NCI-H2171 (cell line): ENCODE data around the gene ZNF534.
A peak's percentile ranks its signal among the peaks of the same experiment; 100 is the strongest.
"Not testable (repeated sequence)": the region's sequence is repeated elsewhere in the genome, so short reads cannot be mapped to it uniquely, and the experiment has no call there.

Source experiments
- DNase-seq: peaks from one replicate; lab custom pipeline; 2025; lab: John Stamatoyannopoulos, UW

Gene ZNF534

GRCh38 chr19:52428937-52429336 lies at the start of gene ZNF534:
Gene ZNF534 (plus strand): TSS chr19:52429148. CDS start chr19:52431475, 2,327 bp downstream.
- DNase-seq, result no peak

- DNase-seq, result no peak
These were observed 37.8 kb upstream of the ZNF534 start for GRCh38 chr19:52391135-52391534.

DNA sequence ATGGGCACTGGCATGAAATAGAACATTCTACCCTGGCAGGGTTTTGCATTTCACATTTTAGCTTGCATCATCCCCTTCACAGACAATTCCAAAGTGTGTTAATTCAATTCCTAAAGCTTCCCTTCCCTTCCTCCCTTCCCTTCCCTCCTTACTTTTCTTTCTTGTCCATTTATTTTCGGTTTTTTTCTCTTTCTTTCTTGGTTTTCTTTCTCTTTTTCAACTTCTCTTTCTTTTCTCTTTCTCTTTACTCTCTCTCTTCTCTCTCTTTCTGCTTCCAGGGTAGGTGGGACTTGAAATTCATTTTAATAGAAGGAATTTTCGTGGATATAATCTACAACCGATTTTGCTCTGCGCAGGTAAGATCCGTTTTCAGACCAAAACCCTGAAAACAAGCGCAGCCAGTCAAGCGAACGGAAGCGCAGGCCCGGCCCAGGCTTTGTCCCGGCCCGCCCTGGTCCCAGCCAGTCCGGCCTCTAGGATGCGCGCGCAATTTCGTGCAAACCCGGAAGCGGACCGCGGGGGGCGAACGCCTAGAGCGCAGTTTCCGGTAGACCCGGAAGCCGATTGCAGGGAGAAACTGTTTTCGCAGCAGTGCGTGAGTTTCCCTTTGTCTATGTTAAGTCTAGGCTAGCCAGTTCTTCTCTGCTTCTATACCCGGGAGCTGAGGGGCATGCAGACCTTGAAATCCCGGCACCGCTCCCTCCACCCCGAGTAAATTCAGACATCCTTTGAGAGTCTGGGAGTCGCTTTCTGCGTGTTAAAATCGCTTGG lies 31.5 kb upstream of the ZNF534 start, which contains the start of gene ZNF528:
ZNF528 (plus strand) TSS at position 540 of the 771 bp plus-strand sequence. CDS start 4,165 bp downstream, outside the sequence.
- peak; percentile 91 for DNase-seq

GRCh38 chr19:52398081-52398441 lies 30.9 kb upstream of the ZNF534 start:
- DNase-seq, result no peak

GRCh38 chr19:52410276-52410675 lies 18.7 kb upstream of the ZNF534 start:
- DNase-seq, result no peak

DNA sequence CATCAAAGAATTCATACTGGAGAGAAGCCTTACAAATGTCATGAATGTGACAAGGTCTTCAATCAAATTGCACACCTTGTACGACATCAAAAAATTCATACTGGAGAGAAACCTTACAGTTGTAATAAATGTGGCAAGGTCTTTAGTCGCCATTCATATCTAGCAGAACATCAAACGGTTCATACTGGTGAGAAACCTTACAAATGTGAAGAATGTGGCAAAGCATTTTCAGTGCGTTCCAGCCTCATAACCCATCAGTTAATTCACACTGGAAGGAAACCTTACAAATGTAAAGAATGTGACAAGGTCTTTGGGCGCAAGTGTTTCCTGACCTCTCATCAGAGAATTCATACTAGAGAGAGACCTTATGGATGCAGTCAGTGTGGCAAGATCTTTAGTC lies 13.2 kb upstream of the ZNF534 start:
- DNase-seq, result no peak

GRCh38 chr19:52442179-52442578 lies 13.2 kb downstream of the ZNF534 start:
- no peak for DNase-seq

- no peak for DNase-seq
These were observed 15.6 kb downstream of the ZNF534 start for GRCh38 chr19:52444506-52444905.

GRCh38 chr19:52451241-52451640 lies 22.3 kb downstream of the ZNF534 start:
- no peak for DNase-seq

DNA sequence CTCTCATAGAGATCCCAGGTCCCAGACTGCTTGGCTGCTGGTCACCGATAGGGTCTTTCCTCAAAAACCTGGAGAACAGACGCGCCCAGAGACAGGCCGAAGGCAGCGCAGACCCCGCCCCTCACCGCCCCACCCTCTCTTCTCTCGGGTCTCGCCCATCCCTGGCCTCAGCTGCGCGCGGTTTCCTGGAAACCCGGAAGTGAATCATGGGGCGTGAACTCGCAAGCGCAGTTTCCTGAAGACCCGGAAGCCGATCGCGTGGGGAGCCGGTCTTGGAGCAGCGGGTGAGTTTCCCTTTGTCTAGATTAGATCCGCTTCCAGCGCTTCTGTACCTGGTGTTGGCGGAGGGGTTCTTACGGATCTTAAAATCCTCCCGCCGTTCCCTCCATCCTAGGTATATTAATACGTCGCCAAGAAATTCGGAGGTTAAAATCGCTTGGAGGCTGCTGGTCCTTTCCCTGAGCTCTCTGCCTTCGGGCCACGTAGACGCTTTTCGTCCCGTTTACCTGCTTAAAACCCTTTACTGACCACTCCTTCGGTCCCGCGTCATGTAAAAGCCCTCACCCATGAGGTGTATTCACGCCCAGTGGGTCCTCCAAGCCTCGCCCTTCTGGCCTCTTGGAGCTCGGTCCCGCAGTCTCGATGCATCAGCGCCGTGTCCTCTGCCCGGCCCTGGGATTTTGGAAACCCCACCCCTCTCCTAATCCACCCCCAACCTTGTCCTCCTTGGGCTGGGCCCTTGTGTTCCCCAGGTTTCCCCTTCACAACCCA lies 24.6 kb downstream of the ZNF534 start, which contains the start of gene ZNF578:
ZNF578 (plus strand) TSS at position 230 of the 771 bp plus-strand sequence. CDS start 48,293 bp downstream, outside the sequence.
- peak; percentile 93 for DNase-seq

DNA sequence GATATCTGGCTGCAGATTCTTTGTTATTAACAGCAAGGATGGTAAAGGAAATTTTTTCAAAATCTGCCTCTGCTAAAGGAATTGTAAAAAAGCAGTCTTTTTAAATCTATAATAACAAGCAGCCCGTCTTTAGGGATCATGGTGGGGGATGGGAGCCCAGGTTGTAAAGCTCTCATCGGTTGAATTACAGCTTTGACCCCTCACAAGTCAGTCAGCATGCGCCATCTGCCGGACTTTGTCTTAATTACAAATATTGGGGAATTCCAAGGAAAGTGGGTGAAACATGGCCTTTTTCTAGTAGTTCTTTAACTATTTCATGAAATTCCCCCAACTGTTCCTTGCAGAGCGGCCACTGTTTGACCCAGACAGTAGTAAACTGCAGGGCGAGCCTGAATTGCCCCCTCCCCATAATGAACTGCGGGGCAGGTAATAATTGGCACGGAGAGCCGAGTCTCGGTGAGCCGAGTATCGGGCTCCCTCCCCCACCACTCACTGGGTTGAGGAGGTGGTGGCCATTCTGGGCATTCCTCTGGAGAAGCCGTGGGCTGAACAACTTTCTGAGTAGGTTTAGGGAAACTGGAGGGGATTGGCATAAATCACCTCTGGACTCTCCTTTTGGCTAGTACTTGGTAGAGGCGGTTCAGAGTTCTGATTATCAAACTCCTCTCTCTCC lies 36.0 kb downstream of the ZNF534 start:
- no peak for DNase-seq

GRCh38 chr19:52473655-52474350 lies 44.9 kb downstream of the ZNF534 start:
- no peak for DNase-seq

DNA sequence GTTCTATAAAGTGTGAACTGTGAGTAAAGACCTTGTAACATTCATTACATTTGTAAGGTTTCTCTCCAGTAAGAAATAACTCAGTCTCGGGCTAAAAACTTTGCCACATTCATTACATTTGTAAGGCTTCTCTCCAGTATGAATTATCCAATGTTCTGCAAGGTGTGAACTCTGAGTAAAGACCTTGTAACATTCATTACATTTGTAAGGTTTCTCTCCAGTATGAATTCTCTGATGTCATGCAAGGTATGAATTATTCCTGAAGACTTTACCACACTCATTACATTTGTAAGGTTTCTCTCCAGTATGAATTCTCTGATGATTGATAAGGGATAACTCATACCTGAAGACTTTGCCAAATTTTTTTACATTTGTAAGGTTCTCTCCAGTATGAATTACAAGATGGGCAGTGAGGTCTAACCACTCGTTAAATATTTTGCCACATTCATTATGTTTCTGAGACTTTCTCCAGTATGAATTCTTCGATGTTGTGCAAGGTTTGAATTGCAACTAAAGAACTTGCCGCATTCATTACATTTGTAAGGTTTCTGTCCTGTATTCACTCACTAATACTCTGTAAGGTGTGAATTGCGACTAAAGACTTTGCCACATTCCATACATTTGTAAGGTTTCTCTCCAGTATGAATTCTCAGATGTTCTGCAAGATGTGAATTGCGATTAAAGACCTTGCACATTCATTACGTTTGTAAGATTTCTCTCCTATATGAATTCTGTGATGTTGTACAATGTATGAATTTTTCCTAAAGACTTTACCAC lies 45.6 kb downstream of the ZNF534 start:
- DNase-seq, result no peak

DNA sequence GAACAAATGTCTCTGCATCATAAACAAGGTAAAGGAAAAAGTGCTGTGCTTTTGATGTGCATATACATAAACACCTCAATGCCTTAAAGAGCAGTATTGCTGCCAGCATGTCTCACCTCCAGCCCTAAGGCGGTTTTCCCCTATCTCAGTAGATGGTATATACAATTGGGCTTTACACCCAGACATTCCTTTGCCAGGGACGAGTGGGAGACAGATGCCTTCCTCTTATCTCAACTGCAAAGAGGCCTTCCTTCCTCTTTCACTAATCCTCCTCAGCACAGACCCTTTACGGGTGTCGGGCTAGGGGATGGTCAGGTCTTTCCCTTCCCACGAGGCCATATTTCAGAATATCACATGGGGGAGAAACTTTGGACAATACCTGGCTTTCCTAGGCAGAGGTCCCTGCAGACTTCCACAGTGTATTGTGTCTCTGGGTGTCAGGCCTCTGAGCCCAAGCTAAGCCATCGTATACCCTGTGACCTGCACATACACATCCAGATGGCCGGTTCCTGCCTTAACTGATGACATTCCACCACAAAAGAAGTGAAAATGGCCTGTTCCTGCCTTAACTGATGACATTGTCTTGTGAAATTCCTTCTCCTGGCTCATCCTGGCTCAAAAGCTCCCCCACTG lies 55.3 kb downstream of the ZNF534 start:
- DNase-seq, result not testable (repeated sequence)

DNA sequence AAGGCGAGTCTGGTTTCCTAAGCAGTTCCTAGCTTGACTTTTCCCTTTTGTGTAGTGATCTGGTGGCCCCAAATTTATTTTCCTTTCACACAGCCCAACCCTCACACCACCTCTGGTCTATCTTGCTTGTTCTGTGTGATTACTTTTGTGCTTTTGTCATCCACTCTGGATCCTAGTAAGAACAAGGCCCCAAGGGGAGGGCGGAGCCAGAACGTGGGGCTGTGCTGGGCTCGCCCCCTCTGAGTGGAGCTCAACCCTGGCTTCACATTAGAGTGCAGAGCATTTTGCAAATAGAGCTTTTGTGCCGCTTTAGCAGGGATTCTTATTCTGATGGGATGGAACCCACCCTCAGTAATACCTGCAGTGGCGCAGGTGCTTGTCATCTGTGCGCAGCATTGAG lies 56.1 kb downstream of the ZNF534 start:
- not testable (repeated sequence) for DNase-seq

DNA sequence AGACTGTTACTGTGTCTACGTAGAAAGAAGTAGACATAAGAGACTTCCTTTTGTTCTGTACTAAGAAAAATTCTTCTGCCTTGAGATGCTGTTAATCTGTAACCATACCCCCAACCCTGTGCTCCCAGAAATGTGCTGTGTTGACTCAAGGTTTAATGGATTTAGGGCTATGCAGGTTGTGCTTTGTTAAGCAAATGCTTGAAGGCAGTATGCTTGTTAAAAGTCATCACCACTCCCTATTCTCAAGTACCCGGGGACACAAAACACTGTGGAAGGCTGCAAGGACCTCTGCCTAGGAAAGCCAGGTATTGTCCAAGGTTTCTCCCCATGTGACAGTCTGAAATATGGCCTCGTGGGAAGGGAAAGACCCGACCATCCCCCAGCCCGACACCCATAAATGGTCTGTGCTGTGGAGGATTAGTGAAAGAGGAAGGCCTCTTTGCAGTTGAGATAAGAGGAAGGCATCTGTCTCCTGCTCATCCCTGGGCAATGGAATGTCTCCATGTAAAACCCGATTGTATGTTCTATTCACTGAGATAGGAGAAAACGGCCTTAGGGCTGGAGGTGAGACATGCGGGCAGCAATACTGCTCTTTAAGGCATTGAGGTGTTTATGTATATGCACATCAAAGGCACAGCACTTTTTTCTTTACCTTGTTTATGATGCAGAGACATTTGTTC lies 56.8 kb downstream of the ZNF534 start:
- not testable (repeated sequence) for DNase-seq

DNA sequence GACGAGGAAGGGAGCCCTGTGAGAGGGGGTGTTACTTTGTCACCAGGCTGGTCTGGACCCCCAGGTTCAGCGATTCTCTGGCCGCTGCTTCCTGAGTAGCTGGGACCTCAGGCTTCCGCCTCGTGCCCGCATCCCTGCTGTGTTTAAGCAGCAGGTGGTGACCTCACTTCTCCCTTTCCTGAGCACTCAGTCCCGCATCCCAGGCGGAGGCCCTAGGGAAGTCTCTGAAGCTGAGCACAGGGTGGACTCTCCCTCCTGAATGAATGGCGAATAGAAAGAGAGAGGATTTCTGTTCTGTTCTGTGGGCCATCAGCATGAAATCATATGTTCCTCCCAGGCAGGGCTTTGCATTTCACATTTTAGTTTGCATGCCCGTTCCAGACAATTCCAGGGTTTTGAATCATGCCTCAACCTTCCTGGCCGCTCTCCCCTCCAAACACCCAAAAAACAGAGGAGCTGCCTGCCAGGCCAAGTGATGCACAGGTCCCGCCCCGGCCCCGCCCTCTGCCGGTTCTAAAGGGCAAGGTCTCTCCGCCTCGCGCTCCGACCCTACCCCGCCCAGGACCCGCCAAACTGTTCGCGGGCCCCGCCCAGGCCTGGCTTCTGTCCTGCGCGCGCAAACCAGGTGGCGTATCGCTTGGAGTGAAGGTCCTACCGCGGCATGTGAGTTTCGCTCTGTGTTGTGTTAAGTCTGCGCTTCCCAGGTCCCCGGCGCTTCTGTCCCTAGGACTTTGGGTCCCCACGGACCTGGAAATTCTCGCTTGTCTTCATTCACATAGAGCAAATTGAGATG lies 63.4 kb downstream of the ZNF534 start:
- no peak for DNase-seq

GRCh38 chr19:52492994-52493470 lies 64.1 kb downstream of the ZNF534 start:
- DNase-seq, result no peak

DNA sequence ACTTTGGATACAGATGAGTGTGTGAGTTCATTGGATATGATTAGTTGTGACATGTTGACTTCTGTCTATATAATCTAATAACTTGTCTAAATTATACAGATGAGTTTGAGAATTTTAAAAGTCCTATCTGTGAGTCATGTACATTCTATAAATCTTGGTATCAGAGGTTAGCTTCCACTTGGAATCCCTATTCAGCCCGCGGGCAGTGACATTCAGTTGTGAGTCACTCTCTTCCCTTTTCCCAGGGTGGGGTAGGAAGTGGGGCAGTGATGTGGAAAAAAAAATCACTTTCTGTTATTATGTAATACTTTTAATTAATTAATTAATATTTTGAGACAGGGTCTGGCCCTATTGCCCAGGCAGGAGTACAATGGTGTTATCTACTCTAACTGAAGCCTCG lies 65.6 kb downstream of the ZNF534 start:
- no peak for DNase-seq
